Activated T-cell treated with anti-CD3 and anti-CD28 coated beads, Interleukin-2, amount 50 U/mL, for 4 hours (primary cell): ENCODE measurements around the gene NUAK2. TPM values are rescaled to one million over a fixed set of nuclear protein-coding genes. Genes with fewer than 3 reads are reported as not detected.

Source experiments
- ATAC-seq, 2 donors: fragments of 200-7000 bp; cut with Tn5 transposase; one replicate each; pipeline ENCODE4 v1.10.0; 2021
- DNase-seq: peaks from one replicate; pipeline ENCODE4 v3.0.0-alpha.2; 2020
- H3K27me3 Mint-ChIP-seq: one replicate; pipeline ENCODE4 v1.8.0; 2021; ENCODE audit warnings: low read depth, mixed read lengths
- H3K36me3 Mint-ChIP-seq: one replicate; pipeline ENCODE4 v1.8.0; 2022; ENCODE audit warnings: mixed read lengths; ENCODE audit not compliant: insufficient read depth
- H3K4me1 Mint-ChIP-seq: one replicate; pipeline ENCODE4 v1.8.0; 2021; ENCODE audit warnings: low read depth, mixed read lengths
- H3K4me3 Mint-ChIP-seq: one replicate; pipeline ENCODE4 v1.8.0; 2021; ENCODE audit warnings: mild to moderate bottlenecking, moderate library complexity, mixed read lengths
- H3K9me3 Mint-ChIP-seq: one replicate; pipeline ENCODE4 v1.8.0; 2021; ENCODE audit warnings: mixed read lengths
- total RNA-seq, 3 donors: library from RNA; stranded (reverse); gene quantifications; one replicate each; pipeline ENCODE4 v1.2.1, GENCODE V29; 2021

NUAK2 gene
- total RNA-seq, 3 donors from 2014 or later = 1.4 to 1.7 (median 1.5) TPM

DNA sequence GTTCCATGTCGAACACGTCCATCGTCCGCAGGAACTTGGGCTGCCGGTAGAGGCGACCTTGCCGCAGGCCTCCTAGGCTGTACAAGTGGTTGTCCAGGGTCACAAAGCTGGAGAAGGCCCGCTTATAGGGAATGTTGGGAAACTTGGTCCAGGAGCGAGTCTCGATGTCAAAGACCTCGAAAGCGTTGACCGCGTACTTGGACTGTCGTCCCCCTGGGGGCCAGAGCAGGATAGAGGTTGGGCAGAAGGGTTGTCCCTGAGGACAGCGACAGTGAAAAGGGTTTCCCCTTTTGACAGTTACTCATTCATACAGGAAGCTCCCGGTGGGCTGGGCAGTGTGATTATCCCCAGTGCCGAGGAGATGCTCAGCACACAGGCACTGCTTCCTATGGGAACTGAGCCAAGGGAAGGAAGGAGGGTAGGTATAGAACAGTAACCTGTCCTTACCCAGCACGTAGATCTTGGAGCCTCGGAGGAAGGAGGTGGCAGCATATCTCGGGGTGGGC lies 17.7 kb upstream of the NUAK2 start:
- no peaks in the 10 kb centered on the region for H3K9me3 Mint-ChIP-seq
- ATAC-seq (no peak), DNase-seq (no peak)
- no peak overlapping the region for H3K4me3 Mint-ChIP-seq
- H3K27me3 Mint-ChIP-seq = peaks cover 16% of the 10 kb centered on the region
- no peaks in the 10 kb centered on the region for H3K36me3 Mint-ChIP-seq
- H3K4me1 Mint-ChIP-seq = peaks cover 3% of the 10 kb centered on the region

DNA sequence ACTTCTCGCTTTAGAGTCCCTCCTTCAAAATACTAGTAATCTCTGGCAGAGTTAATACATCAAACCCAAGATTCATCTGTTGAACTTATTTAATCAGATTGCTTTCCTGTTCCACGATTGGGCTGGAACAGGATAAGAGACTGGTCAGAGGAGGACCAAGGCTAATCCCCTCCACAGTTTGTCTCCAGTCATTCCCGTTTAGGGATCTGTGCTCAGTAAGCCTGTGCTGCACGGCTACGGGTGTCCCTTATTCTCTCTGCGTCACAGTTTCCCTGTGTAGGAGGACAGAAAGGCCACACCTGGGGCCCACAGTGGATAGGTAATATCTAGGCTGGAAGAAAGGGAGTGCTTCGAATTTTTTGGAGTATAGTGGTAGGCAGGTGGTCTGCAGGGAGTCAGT lies 16.5 kb upstream of the NUAK2 start:
- H3K4me1 Mint-ChIP-seq = peaks cover 1% of the 10 kb centered on the region
- no peak for ATAC-seq
- H3K36me3 Mint-ChIP-seq = no peaks in the 10 kb centered on the region
- H3K4me3 Mint-ChIP-seq = no peak overlapping the region
- peaks cover 11% of the 10 kb centered on the region for H3K27me3 Mint-ChIP-seq
- no peaks in the 10 kb centered on the region for H3K9me3 Mint-ChIP-seq
- no peak for DNase-seq

DNA sequence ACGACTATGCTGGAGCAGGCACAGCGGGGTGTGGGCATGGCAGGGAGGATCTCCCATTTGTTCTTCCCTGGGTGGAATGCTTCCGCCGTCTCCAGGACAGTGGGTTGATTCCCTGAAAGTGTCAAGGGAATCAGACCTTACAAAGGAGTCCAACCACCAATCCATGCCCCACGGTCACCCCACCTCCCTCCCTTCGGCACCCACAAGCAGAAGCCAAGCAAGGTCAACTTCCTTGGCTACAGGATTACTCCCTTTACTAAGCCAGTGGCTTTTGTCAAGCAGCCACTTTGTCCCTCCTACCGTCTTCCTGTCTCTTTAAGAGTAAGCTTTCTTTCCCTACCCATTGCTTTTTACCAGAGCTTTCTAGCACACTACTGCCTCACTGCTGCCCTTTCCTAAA lies 15.9 kb upstream of the NUAK2 start:
- no peak for ATAC-seq
- Mint-ChIP-seq H3K9me3 (no peaks in the 10 kb centered on the region), H3K36me3 (no peaks in the 10 kb centered on the region), H3K4me3 (no peak overlapping the region), H3K4me1 (peaks cover under 1% of the 10 kb centered on the region), H3K27me3 (peaks cover 6% of the 10 kb centered on the region)
- no peak for DNase-seq

DNA sequence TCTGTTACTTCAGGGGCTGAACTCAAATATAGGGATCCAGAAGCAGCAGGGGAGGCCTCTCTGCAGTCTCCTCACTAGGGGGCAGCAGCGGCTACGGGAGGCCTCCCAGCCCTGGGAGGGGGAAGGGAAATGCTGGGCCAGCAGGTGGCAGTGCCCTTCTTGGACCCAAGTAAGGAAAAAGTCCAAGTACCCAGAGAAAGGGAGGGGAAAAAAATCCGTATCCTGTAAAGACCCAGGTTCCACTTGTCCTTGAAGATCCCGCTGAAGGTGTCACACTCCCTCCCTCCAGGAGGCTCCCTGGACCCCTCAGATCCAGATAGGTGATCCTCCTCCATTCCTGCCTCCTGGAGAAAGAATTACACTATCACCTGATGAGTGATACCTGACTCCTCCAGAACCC lies 14.1 kb upstream of the NUAK2 start:
- no peaks in the 10 kb centered on the region for H3K36me3 Mint-ChIP-seq
- ATAC-seq (peak; percentile 83), DNase-seq (peak; percentile 74)
- H3K4me1 Mint-ChIP-seq = no peaks in the 10 kb centered on the region
- no peaks in the 10 kb centered on the region for H3K9me3 Mint-ChIP-seq
- H3K4me3 Mint-ChIP-seq = no peak overlapping the region
- H3K27me3 Mint-ChIP-seq = peaks cover 2% of the 10 kb centered on the region

DNA sequence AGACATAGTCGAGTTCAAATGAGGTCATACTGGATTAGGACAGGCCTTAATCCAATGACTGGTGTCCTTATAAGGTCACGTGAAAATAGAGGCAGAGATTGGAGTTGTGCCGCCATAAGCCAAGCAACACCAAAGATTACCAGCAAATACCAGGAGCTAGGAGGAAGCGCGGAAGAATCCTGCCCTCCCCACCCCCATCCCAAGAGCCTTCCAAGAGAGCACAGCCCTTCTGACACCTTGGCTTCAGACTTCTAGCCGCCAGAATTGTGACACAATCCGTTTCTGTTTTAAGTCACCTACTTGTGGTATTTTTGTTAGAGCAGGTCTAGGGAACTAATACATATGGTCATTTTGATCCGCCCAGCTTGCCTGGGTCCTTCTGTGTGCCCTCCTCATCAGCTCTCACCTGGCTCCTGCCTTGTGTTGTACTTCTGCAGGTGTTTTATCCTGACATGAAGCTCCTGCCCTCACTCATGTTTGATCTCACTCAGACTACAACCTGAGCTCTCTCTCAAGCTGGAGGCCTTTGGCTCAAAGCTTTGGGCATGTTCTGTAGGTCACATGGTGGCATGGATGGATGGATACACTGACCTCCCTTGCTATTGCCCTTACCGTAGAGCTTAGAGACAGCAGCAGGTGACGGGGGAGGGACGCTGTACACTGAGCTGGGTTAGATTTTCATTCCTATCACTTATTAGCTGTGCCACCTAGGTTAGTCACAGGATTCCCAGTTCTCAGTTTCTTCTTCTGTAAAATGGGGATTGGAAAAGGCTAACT lies 10.7 kb upstream of the NUAK2 start:
- Mint-ChIP-seq H3K9me3 (no peaks in the 10 kb centered on the region), H3K4me3 (no peak overlapping the region), H3K27me3 (no peaks in the 10 kb centered on the region), H3K36me3 (no peaks in the 10 kb centered on the region), H3K4me1 (no peaks in the 10 kb centered on the region)
- no peak for DNase-seq
- ATAC-seq = no peak

DNA sequence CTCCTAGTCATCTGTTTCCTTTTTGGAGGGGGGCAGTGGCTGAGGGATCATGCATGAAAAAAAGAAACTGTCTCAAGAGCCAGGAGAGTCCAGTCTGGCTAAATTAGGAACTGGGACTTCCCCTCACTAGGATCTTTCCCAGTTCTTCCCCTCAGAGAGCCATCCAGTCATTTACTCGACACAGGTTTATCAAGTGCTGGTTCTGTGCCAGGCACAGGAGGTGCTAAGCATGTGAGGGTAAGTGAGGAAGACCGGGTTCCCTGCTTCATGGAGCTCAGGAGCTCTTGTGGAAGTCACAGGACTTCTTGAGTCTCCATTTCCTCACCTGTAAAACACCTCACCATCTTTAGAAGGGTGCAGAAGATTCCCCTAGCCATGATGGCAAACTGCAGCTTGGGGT lies 8.6 kb upstream of the NUAK2 start:
- peaks cover 7% of the 10 kb centered on the region for H3K4me1 Mint-ChIP-seq
- H3K4me3 Mint-ChIP-seq = no peak overlapping the region
- ATAC-seq = no peak
- no peaks in the 10 kb centered on the region for H3K36me3 Mint-ChIP-seq
- peaks cover 3% of the 10 kb centered on the region for H3K27me3 Mint-ChIP-seq
- DNase-seq = no peak
- no peaks in the 10 kb centered on the region for H3K9me3 Mint-ChIP-seq

DNA sequence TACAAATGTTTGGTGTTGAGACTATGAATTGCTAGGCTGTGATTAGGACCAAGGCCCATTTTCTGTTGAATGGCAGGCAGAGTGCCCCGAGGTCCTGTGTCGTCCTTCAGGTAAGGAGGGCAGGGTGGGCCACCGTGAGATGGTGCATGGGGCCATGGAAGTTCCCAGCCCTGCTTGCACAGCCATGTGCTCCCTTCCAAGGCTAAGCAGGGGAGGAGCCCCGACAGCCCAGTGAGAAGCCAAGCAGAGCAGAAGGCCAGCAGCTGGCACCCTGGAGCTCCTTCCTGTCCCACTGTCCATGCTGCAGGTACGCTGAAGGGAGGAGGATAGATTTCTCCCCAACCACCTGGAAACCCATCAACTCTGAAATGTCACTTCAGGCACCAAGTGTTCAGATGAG lies 8.2 kb upstream of the NUAK2 start:
- DNase-seq = no peak

DNA sequence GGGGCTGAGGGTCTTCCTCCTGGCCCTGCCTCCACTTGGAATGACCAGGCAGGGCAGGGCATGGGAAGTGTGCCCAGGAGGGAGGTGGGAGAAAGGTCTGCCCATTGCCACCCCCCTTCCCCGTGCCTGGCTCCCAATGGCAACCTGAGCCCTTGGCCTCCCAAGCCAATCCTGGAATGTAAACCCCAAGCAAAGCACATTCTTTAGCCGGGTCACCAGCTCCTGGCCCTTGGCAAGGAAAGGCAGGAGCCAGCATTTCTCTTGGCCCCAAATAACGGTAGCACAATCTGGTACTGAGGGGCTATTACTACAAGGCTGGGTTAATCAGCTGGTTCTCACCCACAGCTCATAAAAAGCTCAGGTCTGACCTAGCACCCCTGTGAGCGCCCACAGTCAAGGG lies 6.9 kb upstream of the NUAK2 start:
- Mint-ChIP-seq H3K4me1 (peaks cover 19% of the 10 kb centered on the region), H3K36me3 (no peaks in the 10 kb centered on the region), H3K9me3 (no peaks in the 10 kb centered on the region), H3K4me3 (no peak overlapping the region), H3K27me3 (peaks cover 3% of the 10 kb centered on the region)
- no peak for DNase-seq
- no peak for ATAC-seq

More for the DNA sequence above, 8.2 kb upstream of the NUAK2 start:
- ATAC-seq = no peak
- H3K4me1 Mint-ChIP-seq = peaks cover 11% of the 10 kb centered on the region
- H3K4me3 Mint-ChIP-seq = no peak overlapping the region
- no peaks in the 10 kb centered on the region for H3K36me3 Mint-ChIP-seq
- no peaks in the 10 kb centered on the region for H3K9me3 Mint-ChIP-seq
- peaks cover 3% of the 10 kb centered on the region for H3K27me3 Mint-ChIP-seq

DNA sequence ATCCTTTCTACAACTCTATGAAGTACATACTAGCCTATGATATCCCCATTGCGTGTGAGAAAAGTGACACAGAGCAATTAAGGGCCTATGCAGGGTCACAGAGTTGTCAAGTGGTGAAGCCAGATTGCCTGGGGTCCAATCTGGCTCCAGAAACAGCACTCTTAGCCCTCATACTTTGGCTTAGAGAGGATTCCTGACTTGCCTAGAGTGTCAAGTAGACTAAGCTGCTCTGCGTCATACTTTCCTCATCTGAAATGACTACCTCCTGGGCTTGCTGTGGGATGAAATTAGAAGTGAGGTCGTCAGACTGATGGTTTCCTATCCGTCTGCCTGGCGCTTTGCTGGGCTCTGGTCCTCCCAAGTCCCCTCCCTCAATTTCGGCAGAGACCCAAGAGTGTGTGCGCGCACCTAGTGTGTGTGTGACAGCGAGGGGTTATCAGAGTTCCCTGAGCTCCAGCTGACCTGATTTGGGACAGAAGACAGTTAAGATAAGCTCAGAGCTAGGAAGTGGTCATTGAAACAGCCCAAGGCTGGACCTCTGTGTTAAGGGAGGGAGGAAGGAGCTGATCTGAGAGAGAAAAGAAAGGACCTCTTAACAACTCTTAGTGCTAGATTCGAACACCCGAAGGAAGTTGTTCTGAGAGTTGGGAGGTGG lies 5.4 kb upstream of the NUAK2 start:
- DNase-seq = no peak
- Mint-ChIP-seq H3K36me3 (no peaks in the 10 kb centered on the region), H3K27me3 (peaks cover 3% of the 10 kb centered on the region), H3K4me1 (peaks cover 25% of the 10 kb centered on the region), H3K4me3 (no peak overlapping the region), H3K9me3 (no peaks in the 10 kb centered on the region)
- no peak for ATAC-seq

DNA sequence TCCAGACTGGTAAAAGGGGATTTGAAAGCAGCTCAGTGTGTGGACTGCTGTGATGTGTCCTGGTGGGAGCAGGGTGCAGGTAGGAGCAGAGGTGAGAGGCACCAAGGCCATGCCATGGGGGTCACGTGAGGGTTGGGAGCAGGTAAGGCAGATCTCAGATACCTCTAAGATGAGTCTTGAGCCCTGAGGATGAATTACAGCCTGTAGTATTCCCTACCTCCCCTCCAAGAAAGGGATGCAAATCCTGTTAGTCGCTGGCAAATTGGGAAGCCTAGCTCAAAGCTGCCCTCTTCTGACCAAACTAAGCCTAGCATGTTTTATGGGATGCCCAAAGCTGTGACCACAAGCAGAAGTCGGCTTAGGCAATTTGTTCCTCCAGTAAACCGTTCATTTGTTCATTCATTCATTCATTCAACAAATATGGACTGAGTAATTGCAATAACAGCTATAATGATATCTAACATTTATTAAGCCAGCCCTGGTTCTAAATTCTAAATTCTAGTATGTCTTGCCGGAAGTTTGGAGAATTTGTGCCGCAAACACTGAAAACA lies 3.9 kb upstream of the NUAK2 start:
- peak; percentile 48 for DNase-seq
- no peak for ATAC-seq
- H3K27me3 Mint-ChIP-seq = peaks cover 3% of the 10 kb centered on the region
- H3K36me3 Mint-ChIP-seq = no peaks in the 10 kb centered on the region
- H3K9me3 Mint-ChIP-seq = no peaks in the 10 kb centered on the region
- H3K4me3 Mint-ChIP-seq = no peak overlapping the region
- H3K4me1 Mint-ChIP-seq = peaks cover 32% of the 10 kb centered on the region

DNA sequence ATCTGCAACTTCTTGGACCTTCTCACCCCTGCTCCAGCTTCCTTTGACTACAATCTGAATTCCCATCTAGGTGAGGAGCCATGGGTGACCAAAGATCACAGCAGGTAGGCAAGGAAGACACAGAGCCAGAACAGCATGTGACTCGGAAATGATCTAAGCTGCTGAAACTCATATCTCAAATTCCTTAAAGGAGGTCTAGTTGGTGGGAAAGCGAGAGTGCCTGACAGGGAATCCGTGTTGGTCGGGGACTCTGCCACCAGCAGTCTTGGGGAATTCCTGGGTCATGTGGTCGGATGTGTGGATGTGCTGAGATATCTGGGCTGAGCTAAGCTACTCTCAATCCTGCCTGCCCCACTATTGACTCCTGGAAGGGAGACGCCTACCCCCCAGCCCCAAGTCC lies 3.2 kb upstream of the NUAK2 start:
- Mint-ChIP-seq H3K4me3 (no peak overlapping the region), H3K9me3 (no peaks in the 10 kb centered on the region), H3K36me3 (no peaks in the 10 kb centered on the region), H3K4me1 (peaks cover 38% of the 10 kb centered on the region), H3K27me3 (peaks cover 3% of the 10 kb centered on the region)
- no peak for ATAC-seq
- DNase-seq = no peak

DNA sequence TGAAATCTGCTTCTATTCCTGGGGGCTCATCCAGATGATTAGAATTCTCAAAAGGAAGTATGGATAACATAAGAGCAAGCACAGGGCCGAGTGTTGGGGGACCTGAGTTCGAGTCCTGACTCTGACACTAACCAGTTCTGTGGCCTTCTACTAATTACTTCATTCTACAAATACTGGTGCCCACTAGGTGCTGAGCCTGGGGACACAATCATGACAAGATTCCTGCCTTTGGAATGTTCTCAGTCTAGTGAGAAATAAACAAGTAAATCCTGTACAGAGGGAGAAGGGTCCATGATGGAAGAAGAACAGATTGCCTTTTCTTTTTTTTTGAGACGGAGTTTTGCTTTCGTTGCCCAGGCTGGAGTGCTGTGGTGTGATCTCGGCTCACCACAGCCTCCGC lies 2.2 kb upstream of the NUAK2 start:
- peaks cover 3% of the 10 kb centered on the region for H3K27me3 Mint-ChIP-seq
- H3K36me3 Mint-ChIP-seq = no peaks in the 10 kb centered on the region
- DNase-seq (no peak), ATAC-seq (no peak)
- H3K4me1 Mint-ChIP-seq = peaks cover 47% of the 10 kb centered on the region
- no peak overlapping the region for H3K4me3 Mint-ChIP-seq
- H3K9me3 Mint-ChIP-seq = no peaks in the 10 kb centered on the region

DNA sequence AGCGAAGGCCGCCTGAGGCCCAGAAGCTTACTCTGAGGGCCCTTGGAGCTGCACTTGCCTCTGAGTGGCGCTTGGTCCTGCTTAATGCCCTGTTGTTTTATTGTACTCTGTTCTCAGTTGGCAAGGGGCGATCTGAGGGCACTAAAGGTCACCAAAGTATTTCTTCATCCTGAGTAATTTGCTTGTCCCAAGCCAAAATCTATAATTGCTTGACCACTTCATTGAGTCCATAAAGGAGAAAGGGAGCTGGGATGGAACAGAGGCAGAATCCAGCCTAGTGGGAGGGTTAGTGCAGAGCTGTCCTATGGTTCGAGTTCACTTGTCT lies 376 bp upstream of the NUAK2 start:
- Mint-ChIP-seq H3K9me3 (no peaks in the 10 kb centered on the region), H3K27me3 (peaks cover under 1% of the 10 kb centered on the region), H3K4me3 (peak overlapping the region; percentile 91), H3K4me1 (peaks cover 65% of the 10 kb centered on the region), H3K36me3 (no peaks in the 10 kb centered on the region)
- no peak for ATAC-seq
- DNase-seq = no peak

DNA sequence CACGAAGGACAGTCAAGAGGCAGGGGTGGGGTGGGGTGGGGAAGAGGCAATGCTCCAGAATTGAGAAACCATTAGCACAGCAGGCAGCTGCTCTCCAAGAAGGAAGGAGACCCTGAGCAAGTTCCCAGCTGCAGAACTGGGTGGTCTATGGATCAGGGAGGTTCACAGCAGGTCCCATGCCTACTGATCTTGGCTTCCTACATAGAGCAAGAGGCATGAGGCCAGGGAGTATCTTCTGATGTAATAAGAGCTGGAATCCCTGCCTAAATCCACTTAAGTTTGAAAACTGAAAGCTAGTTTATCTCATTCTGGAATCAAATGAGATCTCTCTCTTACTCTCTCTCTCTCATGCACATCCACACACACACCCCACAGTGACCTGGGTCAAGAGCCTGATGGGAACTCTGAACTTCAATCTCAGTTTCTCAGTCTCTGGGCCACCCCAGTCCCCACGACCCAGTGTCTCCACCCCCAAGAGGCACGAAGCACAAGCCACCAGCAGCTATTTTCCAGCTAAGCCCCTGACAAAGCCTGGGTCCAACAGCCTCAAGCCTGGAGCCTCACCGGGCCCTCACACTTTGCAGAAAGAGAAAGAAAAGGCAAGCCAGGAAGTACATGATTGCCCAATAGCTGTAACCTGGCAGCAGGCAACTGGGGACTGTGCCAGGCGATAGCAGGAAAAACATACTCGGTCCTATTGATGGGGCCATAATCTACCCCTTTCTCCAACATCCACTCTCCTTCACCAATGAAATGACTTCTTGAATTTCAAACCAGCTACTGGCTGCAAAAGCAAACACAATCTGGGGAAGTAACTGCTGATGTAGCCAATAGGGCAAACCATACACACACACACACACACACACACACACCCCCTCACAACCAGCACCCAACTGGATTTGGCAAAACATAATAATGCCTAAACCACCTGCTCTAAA lies 2.2 kb downstream of the NUAK2 start:
- DNase-seq = no peak
- peak overlapping the region; percentile 91 for H3K4me3 Mint-ChIP-seq
- no peaks in the 10 kb centered on the region for H3K27me3 Mint-ChIP-seq
- peaks cover 76% of the 10 kb centered on the region for H3K4me1 Mint-ChIP-seq
- peak in 1 of 2 donors; percentile 23 for ATAC-seq
- H3K9me3 Mint-ChIP-seq = no peaks in the 10 kb centered on the region
- no peaks in the 10 kb centered on the region for H3K36me3 Mint-ChIP-seq
